GM12878 (cell line): ENCODE results near the gene PRKCD. TPM values are rescaled to one million over a fixed set of nuclear protein-coding genes. Genes with fewer than 3 reads are reported as not detected.

ENCODE experiments used
- BCLAF1 ChIP-seq: fragments of 450-650 bp; IDR thresholded peaks from 2 replicates; pipeline ENCODE4 v1.6.1; 2017; ENCODE audit warnings: antibody characterized with exemption, mild to moderate bottlenecking, moderate library complexity
- CEBPZ ChIP-seq: fragments of 150-350 bp; IDR thresholded peaks from 2 replicates; pipeline ENCODE4 v1.6.1; 2016; ENCODE audit warnings: low read depth, low read length
- GABPA ChIP-seq: IDR thresholded peaks from 2 replicates; pipeline ENCODE4 v1.6.1; 2014; ENCODE audit warnings: antibody characterized with exemption, low read depth, mild to moderate bottlenecking, inconsistent platforms
- HDGF ChIP-seq: fragments of 450-650 bp; IDR thresholded peaks from 2 replicates; pipeline ENCODE4 v1.6.1; 2016; ENCODE audit warnings: antibody characterized with exemption
- HSF1 ChIP-seq: fragments of 150-350 bp; IDR thresholded peaks from 2 replicates; pipeline ENCODE4 v1.6.1; 2014; ENCODE audit warnings: mild to moderate bottlenecking, low read depth, low read length
- MXI1 ChIP-seq: fragments of 150-350 bp; IDR thresholded peaks from 2 replicates; pipeline ENCODE4 v1.6.1; 2011; ENCODE audit warnings: low read depth, mild to moderate bottlenecking, inconsistent platforms, low read length, improper control_type of control experiment
- USF2 ChIP-seq: IDR thresholded peaks from 2 replicates; pipeline ENCODE4 v1.6.1; 2011; ENCODE audit warnings: low read depth, low read length, improper control_type of control experiment, borderline replicate concordance
- ZNF622 ChIP-seq: fragments of 450-650 bp; IDR thresholded peaks from 2 replicates; pipeline ENCODE4 v1.6.1; 2017; ENCODE audit warnings: mild to moderate bottlenecking, inconsistent platforms
- polyA plus RNA-seq, 11 experiments: library from polyadenylated mRNA; depleted of rRNA in 4 of 11; unstranded in 6 of 11; stranded (reverse) in 5 of 11; fragments of >200 nt; fragmentation: Nextera tagmentation in 4 of 11; fragmentation: Illumina TruSeq in 1 of 11; extraction: Ambion mirVana in 4 of 11; extraction: Trizol in 1 of 11; gene quantifications; 1 replicate in 1 of 11; 2 replicates in 10 of 11; pipeline versions ENCODE4 v1.2.1 to v1.2.3, GENCODE V29; 2011 to 2016; ENCODE audit warnings: inconsistent platforms in 2 of 11, missing spikeins in 2 of 11, low read depth in 1 of 11
- total RNA-seq, 4 experiments: library from RNA; depleted of rRNA in 3 of 4; stranded (reverse); fragments of >200 nt in 3 of 4; fragmentation: Illumina TruSeq in 1 of 4; extraction: Trizol in 1 of 4; gene quantifications; 2 replicates each; pipeline versions ENCODE4 v1.2.1 to v1.2.3, GENCODE V29; 2013 to 2021

Gene PRKCD
- total and polyA plus RNA-seq, 10 of the 15 experiments (the other 5 are each of a cell fraction or from before 2014, with no cell fraction given): 10.0 to 114 (median 42.4) TPM

- TF ChIP-seq HDGF: no peak
- no peak for TF ChIP-seq BCLAF1
- no peak for TF ChIP-seq HSF1
- TF ChIP-seq USF2: no peak
- no peak for TF ChIP-seq ZNF622
- no peak for TF ChIP-seq CEBPZ
- TF ChIP-seq GABPA: no peak
- no peak for TF ChIP-seq MXI1
Observed at GRCh38 chr3:53182764-53183355, 21.9 kb downstream of the PRKCD start (continued).
